ENCODE data around the gene ARHGDIG.

The ARHGDIG gene

GRCh38 chr16:301235-301634, 20.8 kb downstream of the ARHGDIG start:
- TF ChIP-seq YY1 (IDR thresholded peaks at IDR 0.05; ENCODE audit: low read depth) = no peak
- no peak for TF ChIP-seq USF1 (IDR thresholded peaks at IDR 0.05)

- TF ChIP-seq NFIC (IDR thresholded peaks at IDR 0.05) = no peak
- no peak for TF ChIP-seq RAD21 (IDR thresholded peaks at IDR 0.05; ENCODE audit: low read depth)
- TF ChIP-seq TEAD4 (IDR thresholded peaks at IDR 0.05) = no peak
These were observed 21.6 kb downstream of the ARHGDIG start for GRCh38 chr16:301950-302349.

DNA sequence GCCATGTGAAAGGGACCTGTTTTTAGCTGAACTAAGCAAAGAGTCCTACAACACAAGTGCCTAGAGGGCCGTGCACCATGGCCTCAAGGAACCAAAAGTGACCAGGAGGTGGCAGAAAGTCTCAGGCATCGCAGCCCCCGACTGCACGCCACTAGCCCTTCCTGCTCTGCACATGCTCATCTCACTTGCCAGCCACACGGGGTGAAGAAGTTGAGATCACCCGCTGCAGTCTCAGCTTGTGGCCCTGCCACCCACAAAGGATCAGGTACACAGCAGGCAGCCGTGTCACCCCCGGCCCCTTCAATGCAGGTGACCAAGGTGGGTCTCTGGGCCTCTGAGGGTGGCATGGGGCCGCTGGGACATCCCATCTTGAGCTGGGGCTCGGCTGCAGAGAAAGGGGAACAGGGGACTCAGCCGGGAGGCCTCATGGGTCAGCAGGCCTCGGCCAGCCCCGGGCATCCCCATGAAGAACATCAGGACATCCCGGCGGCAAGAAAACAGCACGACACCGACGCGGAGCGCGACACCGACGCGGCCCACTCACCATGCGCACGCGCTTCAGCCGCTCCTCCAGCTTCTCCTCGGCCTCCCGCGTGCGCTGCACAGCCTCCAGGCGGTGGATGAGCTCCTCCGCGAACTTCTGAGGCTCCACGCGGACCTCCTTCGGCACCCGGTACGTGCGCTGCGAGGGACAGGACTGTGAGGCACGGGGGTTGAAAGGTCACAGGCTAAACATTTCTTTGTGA, 23.5 kb downstream of the ARHGDIG start:
- TF ChIP-seq EP300 (IDR thresholded peaks at IDR 0.05; ENCODE audit: borderline replicate concordance) (no peak), RAD21 (IDR thresholded peaks at IDR 0.05; ENCODE audit: low read depth) (peak; percentile 28; the same call in 1 of the 2 replicates)

DNA sequence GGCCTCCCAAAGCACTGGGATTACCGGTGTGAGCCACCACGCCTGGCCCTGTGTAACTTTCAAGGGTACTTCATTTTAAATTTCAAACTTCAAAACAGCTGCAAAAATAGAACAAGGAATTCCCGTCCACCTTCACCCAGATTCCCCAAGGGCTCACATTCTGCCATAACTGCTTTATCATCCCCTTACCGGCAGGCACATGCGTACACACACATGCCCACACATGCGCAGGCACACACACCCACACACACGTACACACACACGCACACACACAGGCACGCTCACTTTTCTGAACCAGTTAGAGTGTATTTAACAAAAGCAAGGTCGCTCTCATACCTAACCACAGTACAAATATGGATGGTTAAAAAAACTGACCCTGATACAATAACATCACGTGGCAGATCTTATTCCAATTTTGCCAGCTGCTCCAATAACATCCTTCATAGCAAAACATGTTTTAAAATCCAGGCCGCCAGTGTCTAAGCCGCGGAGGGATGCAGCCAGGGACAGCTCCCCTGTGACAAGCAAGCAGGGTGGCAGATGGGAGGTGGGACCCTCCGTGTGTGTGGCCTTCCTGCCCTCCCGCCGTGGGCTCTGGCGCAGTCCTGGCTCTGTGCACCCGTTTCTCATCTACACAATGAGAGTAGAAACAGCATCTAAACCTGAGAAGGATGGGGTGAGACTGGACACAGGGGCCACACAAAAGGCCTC, 25.7 kb downstream of the ARHGDIG start:
- TF ChIP-seq ZBTB7A (IDR thresholded peaks at IDR 0.05; ENCODE audit: low read depth) (no peak), TAF1 (IDR thresholded peaks at IDR 0.05; ENCODE audit: low read depth) (no peak), NFIC (IDR thresholded peaks at IDR 0.05) (no peak), TCF12 (IDR thresholded peaks at IDR 0.05; ENCODE audit: low read depth) (no peak), FOXM1 (IDR thresholded peaks at IDR 0.05; ENCODE audit: borderline replicate concordance, low read depth) (no peak), USF1 (IDR thresholded peaks at IDR 0.05) (no peak), EGR1 (IDR thresholded peaks at IDR 0.05) (no peak), TEAD4 (IDR thresholded peaks at IDR 0.05) (no peak), YY1 (IDR thresholded peaks at IDR 0.05; ENCODE audit: low read depth) (no peak)
- TF ChIP-seq, protein P1, sequence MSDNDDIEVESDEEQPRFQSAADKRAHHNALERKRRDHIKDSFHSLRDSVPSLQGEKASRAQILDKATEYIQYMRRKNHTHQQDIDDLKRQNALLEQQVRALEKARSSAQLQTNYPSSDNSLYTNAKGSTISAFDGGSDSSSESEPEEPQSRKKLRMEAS (IDR thresholded peaks at IDR 0.05) = no peak
- TF ChIP-seq, protein P2, sequence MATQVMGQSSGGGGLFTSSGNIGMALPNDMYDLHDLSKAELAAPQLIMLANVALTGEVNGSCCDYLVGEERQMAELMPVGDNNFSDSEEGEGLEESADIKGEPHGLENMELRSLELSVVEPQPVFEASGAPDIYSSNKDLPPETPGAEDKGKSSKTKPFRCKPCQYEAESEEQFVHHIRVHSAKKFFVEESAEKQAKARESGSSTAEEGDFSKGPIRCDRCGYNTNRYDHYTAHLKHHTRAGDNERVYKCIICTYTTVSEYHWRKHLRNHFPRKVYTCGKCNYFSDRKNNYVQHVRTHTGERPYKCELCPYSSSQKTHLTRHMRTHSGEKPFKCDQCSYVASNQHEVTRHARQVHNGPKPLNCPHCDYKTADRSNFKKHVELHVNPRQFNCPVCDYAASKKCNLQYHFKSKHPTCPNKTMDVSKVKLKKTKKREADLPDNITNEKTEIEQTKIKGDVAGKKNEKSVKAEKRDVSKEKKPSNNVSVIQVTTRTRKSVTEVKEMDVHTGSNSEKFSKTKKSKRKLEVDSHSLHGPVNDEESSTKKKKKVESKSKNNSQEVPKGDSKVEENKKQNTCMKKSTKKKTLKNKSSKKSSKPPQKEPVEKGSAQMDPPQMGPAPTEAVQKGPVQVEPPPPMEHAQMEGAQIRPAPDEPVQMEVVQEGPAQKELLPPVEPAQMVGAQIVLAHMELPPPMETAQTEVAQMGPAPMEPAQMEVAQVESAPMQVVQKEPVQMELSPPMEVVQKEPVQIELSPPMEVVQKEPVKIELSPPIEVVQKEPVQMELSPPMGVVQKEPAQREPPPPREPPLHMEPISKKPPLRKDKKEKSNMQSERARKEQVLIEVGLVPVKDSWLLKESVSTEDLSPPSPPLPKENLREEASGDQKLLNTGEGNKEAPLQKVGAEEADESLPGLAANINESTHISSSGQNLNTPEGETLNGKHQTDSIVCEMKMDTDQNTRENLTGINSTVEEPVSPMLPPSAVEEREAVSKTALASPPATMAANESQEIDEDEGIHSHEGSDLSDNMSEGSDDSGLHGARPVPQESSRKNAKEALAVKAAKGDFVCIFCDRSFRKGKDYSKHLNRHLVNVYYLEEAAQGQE (IDR thresholded peaks at IDR 0.05; ENCODE audit: low read depth) = no peak

GRCh38 chr16:306911-307370, 26.6 kb downstream of the ARHGDIG start:
- TF ChIP-seq USF1 (IDR thresholded peaks at IDR 0.05) = no peak
- TF ChIP-seq EP300 (IDR thresholded peaks at IDR 0.05; ENCODE audit: borderline replicate concordance) = no peak
- TF ChIP-seq FOXM1 (IDR thresholded peaks at IDR 0.05; ENCODE audit: borderline replicate concordance, low read depth) = no peak
- TF ChIP-seq YY1 (IDR thresholded peaks at IDR 0.05; ENCODE audit: low read depth) = no peak

GRCh38 chr16:307691-308312, 27.4 kb downstream of the ARHGDIG start:
- TF ChIP-seq USF1 (IDR thresholded peaks at IDR 0.05) (no peak), RAD21 (IDR thresholded peaks at IDR 0.05; ENCODE audit: low read depth) (no peak), EGR1 (IDR thresholded peaks at IDR 0.05) (no peak), TAF1 (IDR thresholded peaks at IDR 0.05; ENCODE audit: low read depth) (no peak), ZBTB7A (IDR thresholded peaks at IDR 0.05; ENCODE audit: low read depth) (no peak), CEBPB (IDR thresholded peaks at IDR 0.05) (no peak), NFIC (IDR thresholded peaks at IDR 0.05) (no peak), YY1 (IDR thresholded peaks at IDR 0.05; ENCODE audit: low read depth) (no peak), CREB1 (IDR thresholded peaks at IDR 0.05; ENCODE audit: low read depth) (no peak), FOXM1 (IDR thresholded peaks at IDR 0.05; ENCODE audit: borderline replicate concordance, low read depth) (no peak), TEAD4 (IDR thresholded peaks at IDR 0.05) (no peak), EP300 (IDR thresholded peaks at IDR 0.05; ENCODE audit: borderline replicate concordance) (no peak), TCF12 (IDR thresholded peaks at IDR 0.05; ENCODE audit: low read depth) (no peak)
- TF ChIP-seq, protein P2 (IDR thresholded peaks at IDR 0.05; ENCODE audit: low read depth) = no peak
- TF ChIP-seq, protein P1 (IDR thresholded peaks at IDR 0.05) = no peak
